Retinal pigment epithelial cell (primary cell): Measurements from ENCODE around the gene SIX6.

Source experiments
- DNase-seq: peaks from one replicate; pipeline ENCODE4 v3.0.0-alpha.2; 2010; ENCODE audit warnings: low read depth
- H3K4me3 ChIP-seq: 2 replicates; pipeline ENCODE4 v1.5.1; 2011; ENCODE audit warnings: mild to moderate bottlenecking, low read length, control low read depth, moderate library complexity
- CTCF ChIP-seq: conservative IDR thresholded peaks from 2 replicates; pipeline ENCODE4 v1.5.1; 2011; ENCODE audit warnings: low read depth, low read length, control low read depth, inconsistent platforms

The SIX6 gene

GRCh38 chr14:60490270-60490669 is 18.7 kb upstream of the SIX6 start:
- no peak for DNase-seq
- TF ChIP-seq CTCF, result no peak
- H3K4me3 ChIP-seq, result no peak overlapping the region

DNA sequence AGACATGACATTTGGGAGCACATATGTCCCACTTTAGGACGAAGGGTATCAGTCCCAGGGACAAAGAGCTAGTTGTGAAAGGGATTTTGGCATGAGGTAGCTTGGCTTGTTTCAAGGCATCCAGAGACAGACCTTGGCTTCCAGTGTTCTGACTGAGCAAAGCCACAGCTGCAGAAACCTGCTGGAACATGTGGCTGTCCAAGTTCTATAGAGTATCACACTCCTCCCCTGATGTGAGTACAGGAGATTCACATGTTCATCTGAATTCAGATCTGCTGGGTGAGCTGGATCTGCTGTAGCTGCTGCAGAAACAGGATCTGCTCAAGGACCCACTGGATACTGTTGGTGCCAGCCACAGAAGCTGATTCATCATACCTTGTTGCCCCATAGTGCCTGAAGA is 13.0 kb upstream of the SIX6 start:
- H3K4me3 ChIP-seq, result no peak overlapping the region
- no peak for DNase-seq
- TF ChIP-seq CTCF, result no peak

DNA sequence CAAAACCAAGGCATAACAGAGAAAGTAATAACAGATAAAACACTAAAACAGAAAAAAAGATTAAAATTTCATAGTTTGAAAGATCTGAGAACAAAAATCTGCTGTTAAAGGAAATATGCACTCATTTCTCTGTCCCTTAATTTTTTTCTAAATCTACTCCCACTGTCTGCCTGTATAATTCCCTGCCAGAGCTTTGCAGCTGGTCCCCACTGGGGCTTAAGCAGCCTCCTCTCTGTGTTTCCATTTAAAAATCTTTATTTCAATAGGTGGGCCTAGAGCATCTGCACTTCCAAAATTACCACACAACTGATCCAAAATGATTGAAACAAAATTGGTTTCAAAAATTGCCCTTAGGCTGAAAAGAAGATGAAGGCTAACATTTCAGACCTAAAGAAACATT is 6.4 kb upstream of the SIX6 start:
- no peak overlapping the region for H3K4me3 ChIP-seq
- no peak for DNase-seq
- TF ChIP-seq CTCF, result no peak

GRCh38 chr14:60505448-60505847 is 3.5 kb upstream of the SIX6 start:
- TF ChIP-seq CTCF, result no peak
- no peak for DNase-seq

DNA sequence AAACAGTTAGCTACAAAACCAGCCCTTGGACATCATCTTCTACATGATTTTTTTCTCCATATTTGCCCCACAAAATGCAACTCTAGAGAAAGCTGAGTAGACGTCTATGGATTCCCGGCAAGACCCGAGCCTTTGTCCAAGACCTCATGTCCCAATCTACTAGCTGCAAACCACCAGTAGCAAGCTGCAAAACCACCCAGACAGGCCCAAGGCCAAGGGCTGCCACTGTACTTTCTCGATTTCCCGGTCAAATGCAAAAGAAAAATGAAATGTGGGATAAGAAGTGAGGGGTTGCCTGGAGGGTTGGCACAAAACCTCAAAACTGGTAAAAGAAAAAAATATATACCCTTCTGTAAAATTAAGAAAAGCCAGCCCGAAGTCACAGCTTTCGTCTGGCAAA is 2.9 kb upstream of the SIX6 start:
- DNase-seq, result no peak
- no peak for TF ChIP-seq CTCF
- H3K4me3 ChIP-seq, result no peak overlapping the region

More at GRCh38 chr14:60505448-60505847, 3.5 kb upstream of the SIX6 start:
- H3K4me3 ChIP-seq, result no peak overlapping the region

DNA sequence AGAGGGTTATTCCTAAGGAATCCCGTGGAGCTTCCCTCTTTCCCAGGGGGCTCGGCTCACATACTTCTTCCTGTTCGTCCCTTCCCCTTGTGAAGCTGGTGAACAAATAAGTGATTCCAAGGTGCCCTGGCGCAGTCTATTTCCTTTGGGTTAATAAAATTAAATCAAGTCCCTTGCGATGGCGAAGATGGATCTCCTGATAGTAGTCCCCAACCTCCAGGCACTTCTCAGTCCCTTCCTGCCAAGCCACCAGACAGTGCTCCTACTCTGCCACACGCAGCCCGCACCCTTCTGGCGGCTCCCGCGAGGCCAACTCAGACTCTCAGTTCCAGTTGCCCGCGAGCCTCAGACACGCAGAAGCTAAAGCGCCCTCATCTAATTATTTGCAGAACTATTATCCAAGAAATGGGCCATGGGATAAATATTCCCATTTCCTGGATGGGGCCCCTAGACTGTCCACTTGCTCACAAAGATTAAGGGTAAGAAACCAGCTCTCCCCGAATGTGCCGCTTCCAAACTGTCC is 2.4 kb upstream of the SIX6 start:
- no peak for DNase-seq
- H3K4me3 ChIP-seq, result no peak overlapping the region
- TF ChIP-seq CTCF, result no peak

- no peak for DNase-seq
- TF ChIP-seq CTCF, result no peak
- H3K4me3 ChIP-seq, result no peak overlapping the region
Observed at GRCh38 chr14:60506985-60507829, 1.7 kb upstream of the SIX6 start.
